HG03565 (cell line): ENCODE measurements around the gene CHRDL2.

ENCODE experiments used
- ATAC-seq: cut with Tn5 transposase; IDR thresholded peaks from one replicate; pipeline ENCODE4 v1.9.1; 2021; ENCODE audit warnings: mild to moderate bottlenecking, moderate library complexity; ENCODE audit not compliant: unreplicated experiment

CHRDL2 gene

GRCh38 chr11:74713686-74714085 is 17.5 kb downstream of the CHRDL2 start:
- no peak for ATAC-seq

- ATAC-seq = no peak
These were observed 20.8 kb downstream of the CHRDL2 start for GRCh38 chr11:74710281-74710938.

- ATAC-seq = no peak
These were observed 22.1 kb downstream of the CHRDL2 start for GRCh38 chr11:74709175-74709574.

DNA sequence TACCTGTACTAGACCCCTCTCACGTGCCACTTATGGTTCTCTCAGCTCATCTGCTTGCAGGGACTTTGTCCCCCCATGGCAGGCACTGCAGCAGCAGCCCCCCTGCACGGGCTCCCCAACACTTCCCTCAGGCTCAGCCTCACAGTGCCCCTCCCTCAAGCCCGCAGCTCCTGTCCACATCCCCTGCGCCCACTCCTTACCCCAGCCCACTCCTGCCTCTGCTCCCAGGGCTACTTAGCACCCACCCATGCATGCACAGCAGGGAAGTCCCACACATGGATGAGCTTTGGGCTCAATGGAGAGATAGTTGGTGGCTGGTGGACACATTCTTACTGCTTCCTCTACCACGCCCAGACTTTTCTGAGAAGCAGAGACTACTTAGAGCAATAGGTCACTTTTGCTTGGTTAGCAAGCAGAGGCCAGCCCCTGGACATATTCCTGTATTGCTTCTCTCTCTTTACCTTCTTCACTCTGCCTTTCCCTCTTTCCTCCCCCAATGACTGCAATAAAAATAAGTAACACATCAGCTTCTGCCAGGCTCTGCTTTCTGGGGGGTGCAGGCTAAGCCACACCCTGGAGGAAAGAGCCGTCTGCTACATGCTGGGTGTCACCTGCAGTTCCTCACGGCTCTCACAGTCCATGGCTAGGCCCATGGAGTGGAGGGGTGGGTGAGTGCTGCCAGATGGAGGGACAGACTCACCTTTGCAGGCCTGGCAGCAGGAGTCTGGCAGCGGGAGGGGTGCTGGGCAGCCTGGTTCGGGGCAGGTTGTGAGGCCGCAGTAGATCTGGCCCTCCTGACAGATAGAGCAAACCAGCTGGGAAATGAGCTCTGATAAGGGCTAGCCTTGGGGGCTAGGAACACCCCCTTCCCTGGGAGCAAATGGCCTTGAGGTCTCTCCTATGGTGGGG is 23.4 kb downstream of the CHRDL2 start:
- ATAC-seq = no peak

DNA sequence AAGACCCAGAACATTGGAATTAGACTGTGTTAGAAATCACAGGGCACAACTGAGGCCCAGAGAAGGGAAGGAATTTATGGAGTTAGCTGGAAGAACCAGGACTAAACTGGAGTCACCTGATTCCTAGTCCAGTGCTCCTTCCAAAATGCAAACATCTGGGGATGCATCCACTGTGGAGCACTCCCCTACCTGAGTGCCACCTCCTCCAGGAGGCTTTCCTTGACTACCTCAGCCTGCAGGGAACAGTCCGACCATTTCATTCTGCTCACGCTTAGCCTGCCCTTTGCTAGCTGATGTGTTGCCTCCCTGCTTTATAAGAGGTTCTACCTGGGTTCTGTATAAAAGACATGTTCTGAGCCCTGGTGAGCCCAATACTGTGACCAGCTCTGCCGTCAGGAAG is 24.0 kb downstream of the CHRDL2 start:
- no peak for ATAC-seq

DNA sequence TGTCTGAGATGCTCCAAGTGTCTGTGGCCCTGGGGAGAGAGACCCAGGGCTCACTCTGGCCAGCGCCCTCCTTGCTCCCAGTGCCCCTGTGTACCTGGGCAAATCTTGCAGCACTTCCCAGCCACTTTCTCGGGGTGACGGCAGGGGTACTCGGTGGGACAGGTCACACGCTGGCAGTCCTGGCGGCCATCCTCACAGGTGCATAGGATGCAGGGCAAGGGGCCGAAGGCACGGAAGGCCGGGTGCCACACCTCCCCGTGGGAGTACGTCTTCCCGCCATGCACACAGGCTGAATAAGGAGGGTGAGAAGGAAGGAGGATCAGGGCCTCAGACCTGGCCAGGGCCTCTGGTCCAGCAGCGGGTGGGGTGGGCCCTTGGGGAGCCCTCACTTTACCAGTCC is 28.0 kb downstream of the CHRDL2 start:
- no peak for ATAC-seq

DNA sequence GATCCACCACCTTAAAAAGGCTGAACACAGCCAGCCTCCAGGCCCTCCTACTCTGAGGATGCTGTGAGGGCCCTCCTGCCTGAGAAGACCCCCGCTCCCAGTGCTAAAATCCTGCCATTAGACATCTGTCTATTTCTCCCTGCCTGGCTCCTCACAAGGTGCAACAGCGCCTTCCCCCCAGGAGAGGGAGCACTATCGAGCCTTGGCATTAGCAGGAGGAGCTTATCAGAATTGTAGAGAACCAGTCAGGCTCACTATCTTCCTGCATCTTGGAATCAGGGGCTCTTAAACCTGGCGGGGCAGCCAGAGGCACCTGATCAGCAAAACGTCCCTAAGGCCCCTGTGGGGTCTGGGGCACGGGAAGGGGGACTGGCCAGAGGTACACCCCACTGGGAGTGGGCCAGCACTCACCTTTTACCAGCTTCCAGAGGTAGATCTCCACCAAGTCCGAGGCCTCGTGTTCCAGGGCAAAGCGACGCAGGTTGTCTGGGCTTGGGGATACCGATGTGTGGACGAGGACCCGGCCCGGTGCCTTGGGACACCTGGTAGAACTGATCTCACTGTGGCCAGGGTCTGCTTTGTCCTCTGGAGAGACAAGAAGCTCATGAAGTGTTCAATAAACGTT is 28.7 kb downstream of the CHRDL2 start:
- ATAC-seq = no peak

GRCh38 chr11:74701351-74701750 is 29.9 kb downstream of the CHRDL2 start:
- ATAC-seq = no peak

- no peak for ATAC-seq
These were observed 31.4 kb downstream of the CHRDL2 start for GRCh38 chr11:74699615-74700396.

GRCh38 chr11:74697722-74698121 is 33.5 kb downstream of the CHRDL2 start:
- no peak for ATAC-seq

DNA sequence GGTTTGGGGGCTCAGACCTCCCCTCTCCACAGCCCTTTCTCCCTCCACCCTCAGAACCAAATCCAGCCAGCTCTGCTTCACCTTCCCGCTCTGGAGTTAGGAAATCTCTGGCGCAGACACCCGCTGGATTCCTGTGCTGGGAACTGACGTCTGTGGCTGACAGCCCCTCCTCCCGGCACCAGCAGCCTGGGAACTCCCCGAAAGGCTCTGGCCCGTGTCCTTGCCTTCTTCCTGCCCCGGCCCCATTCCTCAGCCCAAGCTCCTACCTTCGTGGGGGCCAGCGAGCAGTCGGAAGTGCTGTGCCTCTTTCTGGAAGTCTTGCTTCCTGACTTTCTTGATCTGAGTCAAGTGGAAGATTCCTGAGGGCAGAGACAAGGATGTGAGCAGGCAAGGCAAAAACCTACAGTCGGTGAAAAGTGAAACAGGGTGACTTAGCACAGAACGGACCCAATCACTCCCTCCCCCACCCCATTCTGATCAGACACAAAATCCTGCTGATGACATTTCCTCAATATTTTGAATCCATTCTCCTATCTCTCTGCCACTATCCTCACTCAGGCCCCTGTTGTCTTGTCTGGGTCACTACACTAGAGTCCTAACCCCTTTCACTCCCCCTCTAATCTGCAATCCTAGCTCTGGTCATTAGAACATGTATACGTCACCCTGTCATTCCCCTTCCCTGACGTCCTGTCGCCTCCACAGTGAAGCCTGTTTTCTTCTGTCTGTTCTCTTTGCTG is 34.1 kb downstream of the CHRDL2 start:
- no peak for ATAC-seq

DNA sequence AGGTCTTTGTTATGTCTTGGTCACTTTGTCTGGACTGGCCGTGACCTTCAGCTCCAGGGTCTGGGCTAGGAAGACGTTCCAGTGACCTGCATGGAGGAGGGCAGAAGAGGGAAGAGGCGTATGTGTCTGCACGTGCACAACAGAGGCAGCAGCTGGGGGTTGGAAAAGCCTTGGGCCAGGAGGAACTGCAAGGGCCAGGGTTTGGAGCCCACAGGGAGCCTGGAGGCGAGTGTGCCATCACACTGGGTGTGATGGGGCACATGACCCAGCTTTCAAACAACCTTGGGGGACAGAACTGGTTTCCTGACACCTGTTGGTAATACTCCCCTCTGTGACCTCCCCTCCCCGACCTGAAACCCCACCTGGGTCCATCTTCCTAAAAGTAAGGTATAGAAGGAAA is 34.7 kb downstream of the CHRDL2 start:
- ATAC-seq = no peak

- ATAC-seq = no peak
These were observed 35.4 kb downstream of the CHRDL2 start for GRCh38 chr11:74695705-74696280.

DNA sequence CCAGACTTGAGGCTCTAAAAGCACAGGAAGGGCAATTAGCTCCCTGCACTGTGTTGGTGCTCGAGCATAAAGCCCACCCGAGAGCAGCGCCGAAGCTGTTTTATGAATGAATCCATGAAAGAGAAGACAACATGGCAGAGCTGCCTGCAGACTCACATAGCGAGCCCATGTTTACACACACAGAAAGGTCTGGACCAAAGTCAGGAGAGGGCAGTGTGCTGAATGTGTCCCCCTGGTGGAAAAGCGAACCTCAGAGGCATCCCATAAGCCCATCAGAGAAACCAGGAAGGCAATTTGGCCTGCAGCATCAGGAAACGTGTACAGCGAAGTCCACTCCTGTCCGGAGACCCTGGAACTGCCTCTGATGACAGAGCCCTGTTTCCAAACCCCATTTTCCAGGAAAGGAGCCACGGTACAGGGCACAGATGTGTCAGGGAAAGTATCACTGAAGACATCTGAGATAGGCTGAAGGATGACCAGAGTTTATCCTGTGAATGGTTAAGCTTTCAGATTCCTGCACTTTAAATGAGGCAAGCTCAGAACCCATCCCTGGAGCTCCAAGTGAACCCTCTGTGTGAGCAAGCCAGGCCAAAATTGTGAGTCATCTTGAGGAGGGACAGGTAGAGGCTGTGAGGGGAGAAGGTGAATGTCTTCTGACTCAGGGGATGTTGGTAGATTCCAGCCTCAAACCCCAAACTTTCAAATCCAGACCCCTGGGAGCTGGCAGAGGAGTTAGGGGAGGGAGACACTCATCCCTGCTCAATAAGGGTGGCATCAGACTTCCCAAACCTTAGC is 36.9 kb downstream of the CHRDL2 start:
- ATAC-seq = no peak

GRCh38 chr11:74693531-74693930 is 37.7 kb downstream of the CHRDL2 start:
- ATAC-seq = no peak

DNA sequence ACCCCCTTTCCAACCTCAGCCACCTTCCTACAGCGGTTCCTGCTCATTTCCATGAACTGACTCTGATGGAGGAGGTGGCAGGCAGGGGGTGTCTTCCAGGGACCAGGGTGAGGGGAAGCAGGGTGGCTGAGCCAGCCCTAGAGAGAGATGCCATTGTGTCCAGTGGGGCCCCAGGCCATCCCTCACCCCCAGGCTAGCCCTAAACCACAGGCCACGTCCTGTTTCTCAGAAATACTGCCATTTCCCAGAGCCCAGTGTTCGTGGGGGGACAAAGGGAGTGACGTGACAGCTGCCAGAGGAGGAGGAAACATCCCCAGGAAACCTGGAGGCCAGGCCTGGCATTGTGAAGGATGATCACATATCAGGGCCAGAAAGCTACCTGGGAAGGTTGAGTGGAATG is 39.5 kb downstream of the CHRDL2 start:
- ATAC-seq = no peak

- ATAC-seq = no peak
These were observed 41.6 kb downstream of the CHRDL2 start for GRCh38 chr11:74689666-74690065.

- ATAC-seq = no peak
These were observed 43.8 kb downstream of the CHRDL2 start for GRCh38 chr11:74687237-74688023.
